H1 (cell line): Measurements from ENCODE around the gene NMT2. TPM values are rescaled to one million over a fixed set of nuclear protein-coding genes. Genes with fewer than 3 reads are reported as not detected.

Experiments
- HDAC6 ChIP-seq: IDR thresholded peaks from one replicate; pipeline ENCODE4 v1.7.1; 2012; ENCODE audit warnings: low read depth, mild to moderate bottlenecking, inconsistent platforms, low read length, moderate library complexity
- polyA plus RNA-seq, 7 experiments: library from polyadenylated mRNA; depleted of rRNA in 3 of 7; stranded (reverse) in 5 of 7; unstranded in 2 of 7; fragments of >200 nt in 5 of 7; fragments of 200-250 nt in 2 of 7; gene quantifications; 1 replicate in 5 of 7; 2 replicates in 1 of 7; 4 replicates in 1 of 7; pipeline versions ENCODE4 v1.2.1 to v1.2.3, GENCODE V29; 2011 to 2013; ENCODE audit warnings: missing spikeins in 2 of 7, mixed read lengths in 2 of 7
- total RNA-seq: library from RNA; stranded (reverse); fragmentation: NEBNext Ultra II Directional; extraction: Animal tissue kit (Norgen Biotek cat#: 25700); gene quantifications from 2 replicates; pipeline ENCODE4 v1.2.1, GENCODE V29; 2021
- TF ChIP-seq, protein P1 (sequence below): fragments of 300-600 bp; sonication (generic); IDR thresholded peaks from 2 replicates; pipeline ENCODE4 v1.7.1; 2012; ENCODE audit warnings: low read length, moderate library complexity, mild to moderate bottlenecking, inconsistent platforms; ENCODE audit not compliant: insufficient replicate concordance

The NMT2 gene
- total and polyA plus RNA-seq, 2 of the 8 experiments (the other 6 are each of a cell fraction or from before 2014, with no cell fraction given), result 4.4 to 15.4 TPM

DNA sequence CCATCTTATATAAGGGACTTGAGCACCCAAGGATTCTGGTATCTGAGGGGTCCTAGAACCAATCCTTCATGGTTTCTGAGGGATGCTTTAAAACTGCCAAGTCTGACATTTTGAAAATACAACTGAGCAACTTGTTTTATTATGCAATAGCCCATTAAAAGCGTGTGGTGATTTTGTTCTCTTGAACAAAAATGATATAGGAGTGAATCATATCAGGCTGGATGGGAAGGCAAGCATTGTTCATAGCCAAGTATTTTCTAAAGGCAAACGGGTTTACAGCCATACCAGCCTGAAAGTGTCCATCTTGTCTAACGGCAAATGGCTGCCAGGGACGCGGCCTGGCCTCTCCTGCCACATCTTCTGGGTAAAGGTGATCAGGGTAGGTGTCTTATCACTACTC lies 48.0 kb downstream of the NMT2 start (continued):
- TF ChIP-seq, protein P1, sequence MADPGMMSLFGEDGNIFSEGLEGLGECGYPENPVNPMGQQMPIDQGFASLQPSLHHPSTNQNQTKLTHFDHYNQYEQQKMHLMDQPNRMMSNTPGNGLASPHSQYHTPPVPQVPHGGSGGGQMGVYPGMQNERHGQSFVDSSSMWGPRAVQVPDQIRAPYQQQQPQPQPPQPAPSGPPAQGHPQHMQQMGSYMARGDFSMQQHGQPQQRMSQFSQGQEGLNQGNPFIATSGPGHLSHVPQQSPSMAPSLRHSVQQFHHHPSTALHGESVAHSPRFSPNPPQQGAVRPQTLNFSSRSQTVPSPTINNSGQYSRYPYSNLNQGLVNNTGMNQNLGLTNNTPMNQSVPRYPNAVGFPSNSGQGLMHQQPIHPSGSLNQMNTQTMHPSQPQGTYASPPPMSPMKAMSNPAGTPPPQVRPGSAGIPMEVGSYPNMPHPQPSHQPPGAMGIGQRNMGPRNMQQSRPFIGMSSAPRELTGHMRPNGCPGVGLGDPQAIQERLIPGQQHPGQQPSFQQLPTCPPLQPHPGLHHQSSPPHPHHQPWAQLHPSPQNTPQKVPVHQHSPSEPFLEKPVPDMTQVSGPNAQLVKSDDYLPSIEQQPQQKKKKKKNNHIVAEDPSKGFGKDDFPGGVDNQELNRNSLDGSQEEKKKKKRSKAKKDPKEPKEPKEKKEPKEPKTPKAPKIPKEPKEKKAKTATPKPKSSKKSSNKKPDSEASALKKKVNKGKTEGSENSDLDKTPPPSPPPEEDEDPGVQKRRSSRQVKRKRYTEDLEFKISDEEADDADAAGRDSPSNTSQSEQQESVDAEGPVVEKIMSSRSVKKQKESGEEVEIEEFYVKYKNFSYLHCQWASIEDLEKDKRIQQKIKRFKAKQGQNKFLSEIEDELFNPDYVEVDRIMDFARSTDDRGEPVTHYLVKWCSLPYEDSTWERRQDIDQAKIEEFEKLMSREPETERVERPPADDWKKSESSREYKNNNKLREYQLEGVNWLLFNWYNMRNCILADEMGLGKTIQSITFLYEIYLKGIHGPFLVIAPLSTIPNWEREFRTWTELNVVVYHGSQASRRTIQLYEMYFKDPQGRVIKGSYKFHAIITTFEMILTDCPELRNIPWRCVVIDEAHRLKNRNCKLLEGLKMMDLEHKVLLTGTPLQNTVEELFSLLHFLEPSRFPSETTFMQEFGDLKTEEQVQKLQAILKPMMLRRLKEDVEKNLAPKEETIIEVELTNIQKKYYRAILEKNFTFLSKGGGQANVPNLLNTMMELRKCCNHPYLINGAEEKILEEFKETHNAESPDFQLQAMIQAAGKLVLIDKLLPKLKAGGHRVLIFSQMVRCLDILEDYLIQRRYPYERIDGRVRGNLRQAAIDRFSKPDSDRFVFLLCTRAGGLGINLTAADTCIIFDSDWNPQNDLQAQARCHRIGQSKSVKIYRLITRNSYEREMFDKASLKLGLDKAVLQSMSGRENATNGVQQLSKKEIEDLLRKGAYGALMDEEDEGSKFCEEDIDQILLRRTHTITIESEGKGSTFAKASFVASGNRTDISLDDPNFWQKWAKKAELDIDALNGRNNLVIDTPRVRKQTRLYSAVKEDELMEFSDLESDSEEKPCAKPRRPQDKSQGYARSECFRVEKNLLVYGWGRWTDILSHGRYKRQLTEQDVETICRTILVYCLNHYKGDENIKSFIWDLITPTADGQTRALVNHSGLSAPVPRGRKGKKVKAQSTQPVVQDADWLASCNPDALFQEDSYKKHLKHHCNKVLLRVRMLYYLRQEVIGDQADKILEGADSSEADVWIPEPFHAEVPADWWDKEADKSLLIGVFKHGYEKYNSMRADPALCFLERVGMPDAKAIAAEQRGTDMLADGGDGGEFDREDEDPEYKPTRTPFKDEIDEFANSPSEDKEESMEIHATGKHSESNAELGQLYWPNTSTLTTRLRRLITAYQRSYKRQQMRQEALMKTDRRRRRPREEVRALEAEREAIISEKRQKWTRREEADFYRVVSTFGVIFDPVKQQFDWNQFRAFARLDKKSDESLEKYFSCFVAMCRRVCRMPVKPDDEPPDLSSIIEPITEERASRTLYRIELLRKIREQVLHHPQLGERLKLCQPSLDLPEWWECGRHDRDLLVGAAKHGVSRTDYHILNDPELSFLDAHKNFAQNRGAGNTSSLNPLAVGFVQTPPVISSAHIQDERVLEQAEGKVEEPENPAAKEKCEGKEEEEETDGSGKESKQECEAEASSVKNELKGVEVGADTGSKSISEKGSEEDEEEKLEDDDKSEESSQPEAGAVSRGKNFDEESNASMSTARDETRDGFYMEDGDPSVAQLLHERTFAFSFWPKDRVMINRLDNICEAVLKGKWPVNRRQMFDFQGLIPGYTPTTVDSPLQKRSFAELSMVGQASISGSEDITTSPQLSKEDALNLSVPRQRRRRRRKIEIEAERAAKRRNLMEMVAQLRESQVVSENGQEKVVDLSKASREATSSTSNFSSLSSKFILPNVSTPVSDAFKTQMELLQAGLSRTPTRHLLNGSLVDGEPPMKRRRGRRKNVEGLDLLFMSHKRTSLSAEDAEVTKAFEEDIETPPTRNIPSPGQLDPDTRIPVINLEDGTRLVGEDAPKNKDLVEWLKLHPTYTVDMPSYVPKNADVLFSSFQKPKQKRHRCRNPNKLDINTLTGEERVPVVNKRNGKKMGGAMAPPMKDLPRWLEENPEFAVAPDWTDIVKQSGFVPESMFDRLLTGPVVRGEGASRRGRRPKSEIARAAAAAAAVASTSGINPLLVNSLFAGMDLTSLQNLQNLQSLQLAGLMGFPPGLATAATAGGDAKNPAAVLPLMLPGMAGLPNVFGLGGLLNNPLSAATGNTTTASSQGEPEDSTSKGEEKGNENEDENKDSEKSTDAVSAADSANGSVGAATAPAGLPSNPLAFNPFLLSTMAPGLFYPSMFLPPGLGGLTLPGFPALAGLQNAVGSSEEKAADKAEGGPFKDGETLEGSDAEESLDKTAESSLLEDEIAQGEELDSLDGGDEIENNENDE, result no peak
- no peak for TF ChIP-seq HDAC6
